HepG2 (cell line): Measurements from ENCODE around the gene DCUN1D3. TPM values are rescaled to one million over a fixed set of nuclear protein-coding genes. Genes with fewer than 3 reads are reported as not detected.

ENCODE experiments used
- AGO1 ChIP-seq: fragments of 200-400 bp; formaldehyde crosslinking; IDR thresholded peaks from 2 replicates; pipeline ENCODE4 v1.6.1; 2017; ENCODE audit warnings: mild to moderate bottlenecking, low read depth, low read length, moderate library complexity; ENCODE audit not compliant: poor library complexity, severe bottlenecking
- DNMT3B ChIP-seq: conservative IDR thresholded peaks from 2 replicates; pipeline ENCODE4 v1.6.1; 2016; ENCODE audit warnings: missing biosample characterization, control low read depth
- ETV6 ChIP-seq: sonication (generic); formaldehyde crosslinking; conservative IDR thresholded peaks from 2 replicates; pipeline ENCODE4 v1.4.0; 2020; ENCODE audit warnings: missing genetic modification reagents
- HES4 ChIP-seq: sonication (generic); formaldehyde crosslinking; IDR thresholded peaks from 2 replicates; pipeline ENCODE4 v1.9.0; 2021; ENCODE audit warnings: mild to moderate bottlenecking, missing genetic modification reagents, borderline replicate concordance
- HNF4G ChIP-seq, 2 experiments: sonication (generic) in 1 of 2; formaldehyde crosslinking in 1 of 2; IDR thresholded peaks; 2 replicates each; pipeline versions ENCODE4 v1.4.0 to v1.6.1; 2011 to 2020; ENCODE audit warnings: borderline replicate concordance in 2 of 2, low read depth in 2 of 2, mild to moderate bottlenecking in 2 of 2, low read length in 1 of 2, missing genetic modification reagents in 1 of 2, moderate library complexity in 1 of 2
- HNRNPK ChIP-seq: fragments of 200-400 bp; formaldehyde crosslinking; IDR thresholded peaks from 2 replicates; pipeline ENCODE4 v1.6.1; 2018; ENCODE audit warnings: low read length, low read depth, moderate library complexity, mild to moderate bottlenecking; ENCODE audit not compliant: poor library complexity, severe bottlenecking
- NPAS2 ChIP-seq: sonication (generic); formaldehyde crosslinking; IDR thresholded peaks from 2 replicates; pipeline ENCODE4 v1.8.0; 2022; ENCODE audit warnings: mild to moderate bottlenecking, missing genetic modification reagents, borderline replicate concordance
- SOX5 ChIP-seq: IDR thresholded peaks from 2 replicates; pipeline ENCODE4 v1.6.1; 2016; ENCODE audit warnings: borderline replicate concordance
- ZBTB1 ChIP-seq: sonication (generic); formaldehyde crosslinking; IDR thresholded peaks from 2 replicates; pipeline ENCODE4 v1.4.0; 2020; ENCODE audit warnings: missing genetic modification reagents, borderline replicate concordance
- ZNF138 ChIP-seq: sonication (generic); formaldehyde crosslinking; IDR thresholded peaks from 2 replicates; pipeline ENCODE4 v1.5.0; 2020; ENCODE audit warnings: mild to moderate bottlenecking, low read depth, missing genetic modification reagents
- ZNF558 ChIP-seq: sonication (generic); formaldehyde crosslinking; IDR thresholded peaks from 2 replicates; pipeline ENCODE4 v1.9.0; 2022; ENCODE audit warnings: mild to moderate bottlenecking, missing genetic modification reagents, borderline replicate concordance
- ZNF567 ChIP-seq: sonication (generic); formaldehyde crosslinking; IDR thresholded peaks from 2 replicates; pipeline ENCODE4 v1.8.1; 2023; ENCODE audit warnings: mild to moderate bottlenecking, missing genetic modification reagents, borderline replicate concordance
- ZNF766 ChIP-seq: sonication (generic); formaldehyde crosslinking; IDR thresholded peaks from 2 replicates; pipeline ENCODE4 v1.5.0; 2020; ENCODE audit warnings: missing genetic modification reagents, borderline replicate concordance
- polyA plus RNA-seq, 8 experiments: library from polyadenylated mRNA; depleted of rRNA in 3 of 8; stranded (reverse) in 7 of 8; unstranded in 1 of 8; fragments of >200 nt; fragmentation: Illumina TruSeq in 4 of 8; extraction: Trizol in 4 of 8; gene quantifications; 2 replicates each; pipeline versions ENCODE4 v1.2.1 to v1.2.3, GENCODE V29; 2011 to 2016; ENCODE audit warnings: low read depth in 4 of 8, missing spikeins in 1 of 8, mixed read lengths in 1 of 8; ENCODE audit not compliant: insufficient read depth in 1 of 8
- total RNA-seq, 5 experiments: library from RNA; depleted of rRNA; stranded (reverse); fragments of >200 nt; fragmentation: Illumina TruSeq; extraction: Trizol; gene quantifications; 2 replicates each; pipeline ENCODE4 v1.2.3, GENCODE V29; 2016; ENCODE audit warnings: low read depth in 1 of 5
- TF ChIP-seq, protein P1 (sequence below): sonication (generic); formaldehyde crosslinking; IDR thresholded peaks from 2 replicates; pipeline ENCODE4 v1.5.0; 2020; ENCODE audit warnings: mild to moderate bottlenecking, missing genetic modification reagents
- TF ChIP-seq, protein P2 (sequence below): sonication (generic); formaldehyde crosslinking; IDR thresholded peaks from 2 replicates; pipeline ENCODE4 v1.4.0; 2020; ENCODE audit warnings: missing genetic modification reagents
- TF ChIP-seq, protein P3 (sequence below): sonication (generic); formaldehyde crosslinking; IDR thresholded peaks from 2 replicates; pipeline ENCODE4 v1.4.0; 2020; ENCODE audit warnings: missing genetic modification reagents
- TF ChIP-seq, protein P4 (sequence below): sonication (generic); formaldehyde crosslinking; IDR thresholded peaks from 2 replicates; pipeline ENCODE4 v1.4.0; 2020; ENCODE audit warnings: missing genetic modification reagents
- TF ChIP-seq, protein P5 (sequence below): sonication (generic); formaldehyde crosslinking; IDR thresholded peaks from 2 replicates; pipeline ENCODE4 v1.4.0; 2020; ENCODE audit warnings: mild to moderate bottlenecking, missing genetic modification reagents

The DCUN1D3 gene
- total and polyA plus RNA-seq, 2 of the 13 experiments (the other 11 are each of a cell fraction or from before 2014, with no cell fraction given): 5.0 to 19.3 TPM

DNA sequence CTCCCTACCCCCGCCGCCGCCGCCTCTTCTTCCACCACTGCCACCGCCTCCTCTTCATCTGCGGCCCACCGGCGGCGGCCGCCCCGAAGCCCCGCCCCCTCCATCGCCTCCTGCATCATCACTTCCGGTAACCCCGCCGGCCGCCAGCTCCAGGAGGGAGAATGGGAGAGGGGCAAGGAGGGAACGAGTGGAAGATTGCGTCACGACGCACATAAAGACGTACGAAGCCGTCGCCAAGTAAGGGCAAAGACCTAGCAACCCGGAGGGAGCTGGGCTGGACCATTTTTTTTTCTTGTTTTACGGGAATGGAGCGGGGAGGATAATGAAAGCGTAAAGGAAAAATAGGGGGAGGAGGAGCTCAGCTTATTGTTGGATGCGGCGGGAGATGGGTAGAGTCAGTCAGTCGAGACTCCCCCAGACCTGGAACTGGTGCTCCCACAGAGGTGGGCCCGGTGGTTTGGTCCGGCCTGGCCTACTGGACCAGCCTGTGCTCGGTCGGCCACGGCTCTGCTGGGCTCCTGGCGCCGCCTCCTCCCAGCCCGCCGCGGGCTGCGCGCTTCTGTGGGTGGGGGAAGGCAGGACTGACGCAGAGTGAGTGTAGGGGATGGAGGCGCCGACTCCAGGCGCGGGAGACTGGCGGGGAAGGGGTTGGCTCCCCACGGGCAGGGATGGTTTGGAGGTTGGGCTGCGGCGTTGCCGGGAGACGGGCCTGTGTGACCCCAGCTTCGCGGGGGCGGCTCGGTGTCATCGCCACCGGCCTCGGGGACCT is at the start of gene DCUN1D3, which contains the start of gene LYRM1 (continued):
- peak; percentile 94 for TF ChIP-seq HNRNPK
- TF ChIP-seq, protein P1, sequence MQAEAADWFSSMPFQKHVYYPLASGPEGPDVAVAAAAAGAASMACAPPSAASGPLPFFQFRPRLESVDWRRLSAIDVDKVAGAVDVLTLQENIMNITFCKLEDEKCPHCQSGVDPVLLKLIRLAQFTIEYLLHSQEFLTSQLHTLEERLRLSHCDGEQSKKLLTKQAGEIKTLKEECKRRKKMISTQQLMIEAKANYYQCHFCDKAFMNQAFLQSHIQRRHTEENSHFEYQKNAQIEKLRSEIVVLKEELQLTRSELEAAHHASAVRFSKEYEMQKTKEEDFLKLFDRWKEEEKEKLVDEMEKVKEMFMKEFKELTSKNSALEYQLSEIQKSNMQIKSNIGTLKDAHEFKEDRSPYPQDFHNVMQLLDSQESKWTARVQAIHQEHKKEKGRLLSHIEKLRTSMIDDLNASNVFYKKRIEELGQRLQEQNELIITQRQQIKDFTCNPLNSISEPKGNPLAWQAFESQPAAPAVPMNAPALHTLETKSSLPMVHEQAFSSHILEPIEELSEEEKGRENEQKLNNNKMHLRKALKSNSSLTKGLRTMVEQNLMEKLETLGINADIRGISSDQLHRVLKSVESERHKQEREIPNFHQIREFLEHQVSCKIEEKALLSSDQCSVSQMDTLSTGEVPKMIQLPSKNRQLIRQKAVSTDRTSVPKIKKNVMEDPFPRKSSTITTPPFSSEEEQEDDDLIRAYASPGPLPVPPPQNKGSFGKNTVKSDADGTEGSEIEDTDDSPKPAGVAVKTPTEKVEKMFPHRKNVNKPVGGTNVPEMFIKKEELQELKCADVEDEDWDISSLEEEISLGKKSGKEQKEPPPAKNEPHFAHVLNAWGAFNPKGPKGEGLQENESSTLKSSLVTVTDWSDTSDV (CRISPR knock-in tag): peak; percentile 95
- TF ChIP-seq, protein P2, sequence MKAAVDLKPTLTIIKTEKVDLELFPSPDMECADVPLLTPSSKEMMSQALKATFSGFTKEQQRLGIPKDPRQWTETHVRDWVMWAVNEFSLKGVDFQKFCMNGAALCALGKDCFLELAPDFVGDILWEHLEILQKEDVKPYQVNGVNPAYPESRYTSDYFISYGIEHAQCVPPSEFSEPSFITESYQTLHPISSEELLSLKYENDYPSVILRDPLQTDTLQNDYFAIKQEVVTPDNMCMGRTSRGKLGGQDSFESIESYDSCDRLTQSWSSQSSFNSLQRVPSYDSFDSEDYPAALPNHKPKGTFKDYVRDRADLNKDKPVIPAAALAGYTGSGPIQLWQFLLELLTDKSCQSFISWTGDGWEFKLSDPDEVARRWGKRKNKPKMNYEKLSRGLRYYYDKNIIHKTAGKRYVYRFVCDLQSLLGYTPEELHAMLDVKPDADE (CRISPR knock-in tag): no peak; the same call in 1 of the 2 replicates
- TF ChIP-seq SOX5: no peak; the same call in 1 of the 2 replicates
- TF ChIP-seq ZNF567 (CRISPR knock-in tag): peak; percentile 65; the same call in 1 of the 2 replicates
- TF ChIP-seq, protein P3, sequence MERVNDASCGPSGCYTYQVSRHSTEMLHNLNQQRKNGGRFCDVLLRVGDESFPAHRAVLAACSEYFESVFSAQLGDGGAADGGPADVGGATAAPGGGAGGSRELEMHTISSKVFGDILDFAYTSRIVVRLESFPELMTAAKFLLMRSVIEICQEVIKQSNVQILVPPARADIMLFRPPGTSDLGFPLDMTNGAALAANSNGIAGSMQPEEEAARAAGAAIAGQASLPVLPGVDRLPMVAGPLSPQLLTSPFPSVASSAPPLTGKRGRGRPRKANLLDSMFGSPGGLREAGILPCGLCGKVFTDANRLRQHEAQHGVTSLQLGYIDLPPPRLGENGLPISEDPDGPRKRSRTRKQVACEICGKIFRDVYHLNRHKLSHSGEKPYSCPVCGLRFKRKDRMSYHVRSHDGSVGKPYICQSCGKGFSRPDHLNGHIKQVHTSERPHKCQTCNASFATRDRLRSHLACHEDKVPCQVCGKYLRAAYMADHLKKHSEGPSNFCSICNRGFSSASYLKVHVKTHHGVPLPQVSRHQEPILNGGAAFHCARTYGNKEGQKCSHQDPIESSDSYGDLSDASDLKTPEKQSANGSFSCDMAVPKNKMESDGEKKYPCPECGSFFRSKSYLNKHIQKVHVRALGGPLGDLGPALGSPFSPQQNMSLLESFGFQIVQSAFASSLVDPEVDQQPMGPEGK (CRISPR knock-in tag): 0 out of 2 replicates have a peak, but pooled peaks have one; percentile 55
- peak; percentile 86; the same call in 1 of the 2 replicates for TF ChIP-seq ZNF558 (CRISPR knock-in tag)
- no peak for TF ChIP-seq NPAS2 (CRISPR knock-in tag)
- TF ChIP-seq, protein P4, sequence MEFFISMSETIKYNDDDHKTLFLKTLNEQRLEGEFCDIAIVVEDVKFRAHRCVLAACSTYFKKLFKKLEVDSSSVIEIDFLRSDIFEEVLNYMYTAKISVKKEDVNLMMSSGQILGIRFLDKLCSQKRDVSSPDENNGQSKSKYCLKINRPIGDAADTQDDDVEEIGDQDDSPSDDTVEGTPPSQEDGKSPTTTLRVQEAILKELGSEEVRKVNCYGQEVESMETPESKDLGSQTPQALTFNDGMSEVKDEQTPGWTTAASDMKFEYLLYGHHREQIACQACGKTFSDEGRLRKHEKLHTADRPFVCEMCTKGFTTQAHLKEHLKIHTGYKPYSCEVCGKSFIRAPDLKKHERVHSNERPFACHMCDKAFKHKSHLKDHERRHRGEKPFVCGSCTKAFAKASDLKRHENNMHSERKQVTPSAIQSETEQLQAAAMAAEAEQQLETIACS (CRISPR knock-in tag): peak; percentile 34; the same call in 1 of the 2 replicates
- TF ChIP-seq HNF4G (IDR thresholded peaks at IDR 0.05; ENCODE audit: borderline replicate concordance, low read depth, low read length): no peak
- TF ChIP-seq HNF4G (CRISPR knock-in tag; IDR thresholded peaks at IDR 0.05; ENCODE audit: borderline replicate concordance, low read depth): 0 out of 2 replicates have a peak, but pooled peaks have one; percentile 32
- TF ChIP-seq AGO1: peak; percentile 88
- TF ChIP-seq DNMT3B: peak; percentile 91
- TF ChIP-seq, protein P5, sequence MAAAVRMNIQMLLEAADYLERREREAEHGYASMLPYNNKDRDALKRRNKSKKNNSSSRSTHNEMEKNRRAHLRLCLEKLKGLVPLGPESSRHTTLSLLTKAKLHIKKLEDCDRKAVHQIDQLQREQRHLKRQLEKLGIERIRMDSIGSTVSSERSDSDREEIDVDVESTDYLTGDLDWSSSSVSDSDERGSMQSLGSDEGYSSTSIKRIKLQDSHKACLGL (CRISPR knock-in tag): peak; percentile 93
- TF ChIP-seq ETV6 (CRISPR knock-in tag): peak; percentile 60
- peak; percentile 95 for TF ChIP-seq HES4 (CRISPR knock-in tag)
- 0 out of 2 replicates have a peak, but pooled peaks have one; percentile 23 for TF ChIP-seq ZBTB1
- no peak for TF ChIP-seq ZNF138
- TF ChIP-seq ZNF766 (CRISPR knock-in tag): peak; percentile 94; the same call in 1 of the 2 replicates
